Right lobe of liver (tissue), 6 donors: ENCODE data around the gene GNRH2. TPM values are rescaled to one million over a fixed set of nuclear protein-coding genes. Genes with fewer than 3 reads are reported as not detected.
"Not testable (repeated sequence)": the region's sequence is repeated elsewhere in the genome, so short reads cannot be mapped to it uniquely, and the experiment has no call there.

ENCODE experiments used
- ATAC-seq, 4 donors: fragments of 200-7000 bp; cut with Tn5 transposase; one replicate each; pipeline ENCODE4 v1.9.1; 2020; ENCODE audit warnings: mild to moderate bottlenecking in 4 of 4, moderate library complexity in 4 of 4
- DNase-seq, 3 donors: peaks; one replicate each; pipeline ENCODE4 v3.0.0-alpha.2; 2020
- H3K27ac ChIP-seq, 3 donors: fragments of 200-600 bp; one replicate each; pipeline ENCODE4 v1.8.0; 2022
- H3K27me3 ChIP-seq, 2 donors: fragments of 200-600 bp; one replicate each; pipeline ENCODE4 v1.8.0; 2022
- H3K36me3 ChIP-seq, 4 donors: fragments of 200-600 bp; sonication (generic) in 1 of 4; one replicate each; pipeline versions ENCODE4 v1.5.1 to v1.8.0; 2017 to 2022; ENCODE audit warnings: control low read depth in 1 of 4
- H3K4me1 ChIP-seq, 4 donors: fragments of 200-600 bp; sonication (generic) in 1 of 4; one replicate each; pipeline versions ENCODE4 v1.5.1 to v1.8.0; 2017 to 2022; ENCODE audit warnings: control low read depth in 1 of 4
- H3K4me3 ChIP-seq, 3 donors: fragments of 200-600 bp; one replicate each; pipeline ENCODE4 v1.8.0; 2022
- H3K9me3 ChIP-seq, 4 donors: fragments of 200-600 bp; sonication (generic) in 1 of 4; one replicate each; pipeline versions ENCODE4 v1.5.1 to v1.8.0; 2017 to 2022; ENCODE audit warnings: control low read depth in 1 of 4
- CTCF ChIP-seq, 4 donors: fragments of 200-600 bp in 3 of 4; fragments of 450-650 bp in 1 of 4; IDR thresholded peaks; one replicate each; pipeline versions ENCODE4 v1.5.1 to v1.8.0; 2016 to 2022; ENCODE audit warnings: antibody characterized with exemption in 4 of 4, mild to moderate bottlenecking in 2 of 4
- POLR2A ChIP-seq: fragments of 450-650 bp; IDR thresholded peaks from one replicate; pipeline ENCODE4 v1.6.1; 2017; ENCODE audit warnings: antibody characterized with exemption, mild to moderate bottlenecking
- WGBS: methylation state at CpG from one replicate; pipeline ENCODE4 v1.1.6; 2018; ENCODE audit warnings: low coverage, low lambda C conversion rate; ENCODE audit not compliant: insufficient coverage; ENCODE audit errors: missing lambda C conversion rate; 5-methylcytosine and 5-hydroxymethylcytosine counted together
- intact Hi-C, 2 donors: fragments of 100-400 bp; cut with DNase I; formaldehyde crosslinking; loops; one replicate each; pipeline versions ENCODE4 v1.11.2 to v1.14.1; 2022
- total RNA-seq, 6 experiments: library from RNA; depleted of rRNA in 2 of 6; stranded (reverse); fragments of >200 nt in 2 of 6; fragmentation: NEBNext Ultra II Directional in 3 of 6; extraction: Animal tissue kit (Norgen Biotek cat#: 25700) in 3 of 6; gene quantifications; one replicate each; pipeline versions ENCODE4 v1.1.0 to v1.2.4, GENCODE V29; 2016 to 2023
- donor health status: DM: no; HTN: yes; CAD: no.
- donor health status: DM: no; HTN: no; CAD: no.
- donor health status: DM: no; HTN: no; CAD: no.
- donor health status: DM: no; HTN: yes; CAD: no.
- donor health status: DM: no; HTN: yes; CAD: no.

Gene GNRH2
- total RNA-seq, 6 experiments from 2014 or later = 0.55 to 0.81 (median 0.66) TPM; not detected in 3

GRCh38 chr20:3046677-3047462, 3.4 kb downstream of the GNRH2 start:
- Histone ChIP-seq H3K4me3 (peak overlapping the region; percentile 81 to 98 (median 86)), H3K27ac (peak overlapping the region in 2 of 3 donors; percentile 77 to 86), H3K36me3 (peaks cover 0 to 26% (median 12%) of the 10 kb centered on the region in 4 donors), H3K9me3 (no peaks in the 10 kb centered on the region), H3K4me1 (peaks cover 0 to 22% (median 5%) of the 10 kb centered on the region in 4 donors), H3K27me3 (no peaks in the 10 kb centered on the region)
- TF ChIP-seq POLR2A = no peak
- no peak for TF ChIP-seq CTCF (IDR thresholded peaks at IDR 0.05)
- DNase-seq (no peak), ATAC-seq (no peak)
- intact Hi-C loops = loop anchor here in 1 of 2 donors (10.0 kb wide), 1 partner anchor 68 kb away; no protein-coding TSS in a partner anchor
- WGBS = 50% methylated on average over 20 of the region's 39 CpGs

- 62% methylated on average over 5 of the region's 14 CpGs for WGBS
- no peak overlapping the region for H3K4me3 ChIP-seq
These were observed 4.3 kb downstream of the GNRH2 start for GRCh38 chr20:3047486-3048419.

DNA sequence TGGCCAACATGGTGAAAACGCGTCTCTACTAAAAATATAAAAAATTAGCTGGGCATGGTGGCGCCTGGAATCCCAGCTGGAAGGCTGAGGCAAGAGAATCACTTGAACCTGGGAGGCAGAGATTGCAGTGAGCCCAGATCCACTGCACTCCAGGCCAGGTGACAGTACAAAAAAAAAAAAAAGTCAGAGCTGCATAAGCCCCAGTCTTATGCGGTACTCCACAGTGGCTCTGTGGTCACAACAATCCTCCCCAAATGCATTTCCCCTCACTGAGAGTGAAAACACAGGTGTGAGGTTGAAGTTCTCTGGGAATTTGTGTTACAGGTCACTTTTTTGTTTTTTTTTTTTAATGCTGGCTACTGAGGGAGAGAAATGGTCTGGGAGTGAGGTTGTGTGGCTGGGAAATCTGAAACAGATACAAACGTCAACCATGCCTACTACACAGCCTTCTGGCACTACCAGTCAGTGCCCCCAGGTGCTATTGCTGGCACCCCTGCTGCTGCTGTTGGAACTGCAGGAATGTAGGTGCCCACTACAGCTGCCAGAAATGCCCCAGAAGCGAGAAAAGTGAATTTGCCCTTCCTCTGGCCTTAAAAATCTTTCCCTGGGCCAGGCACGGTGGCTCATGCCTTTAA, 8.1 kb downstream of the GNRH2 start:
- no peak overlapping the region for H3K27ac ChIP-seq
- TF ChIP-seq POLR2A = no peak
- peak in 1 of 4 donors; percentile 9 for TF ChIP-seq CTCF (IDR thresholded peaks at IDR 0.05)
- H3K27me3 ChIP-seq = no peaks in the 10 kb centered on the region
- WGBS = 54% methylated on average over 6 of the region's 7 CpGs
- ATAC-seq = no peak
- no peak overlapping the region for H3K4me3 ChIP-seq
- H3K4me1 ChIP-seq = peaks cover 0 to 11% (median 2%) of the 10 kb centered on the region in 4 donors
- no peaks in the 10 kb centered on the region for H3K9me3 ChIP-seq
- DNase-seq = no peak
- peaks cover 0 to 26% (median 12%) of the 10 kb centered on the region in 4 donors for H3K36me3 ChIP-seq
- intact Hi-C loops = no loop called here

More at GRCh38 chr20:3047486-3048419, 4.3 kb downstream of the GNRH2 start:
- peaks cover 0 to 26% (median 12%) of the 10 kb centered on the region in 4 donors for H3K36me3 ChIP-seq
- ATAC-seq (no peak), DNase-seq (no peak)
- TF ChIP-seq POLR2A (no peak), CTCF (IDR thresholded peaks at IDR 0.05) (no peak)
- H3K9me3 ChIP-seq = no peaks in the 10 kb centered on the region
- peaks cover 0 to 15% (median 3%) of the 10 kb centered on the region in 4 donors for H3K4me1 ChIP-seq
- H3K27me3 ChIP-seq = no peaks in the 10 kb centered on the region
- intact Hi-C loops = loop anchor here in 1 of 2 donors (10.0 kb wide), 1 partner anchor 67 kb away; no protein-coding TSS in a partner anchor
- no peak overlapping the region for H3K27ac ChIP-seq

DNA sequence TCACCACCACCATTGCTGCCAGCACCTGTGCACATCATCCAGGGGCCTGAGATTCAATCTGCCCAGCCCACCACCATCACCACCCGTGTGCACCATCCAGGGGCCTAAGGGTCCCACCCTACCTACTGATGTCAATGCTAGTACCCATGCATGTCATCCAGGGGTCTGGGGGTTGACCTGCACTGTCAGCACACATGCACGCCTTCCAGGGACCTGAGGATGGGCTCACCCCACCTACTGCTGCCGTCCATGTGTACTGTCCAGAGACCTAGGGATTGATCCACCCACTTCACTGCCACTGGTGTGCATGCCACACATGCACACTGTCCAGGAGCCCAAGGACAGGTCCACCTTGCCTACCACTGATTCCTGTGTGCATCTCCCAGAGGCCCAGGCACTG, 16.1 kb downstream of the GNRH2 start:
- no peak for DNase-seq
- intact Hi-C loops = no loop called here
- WGBS = no CpG with 5 or more reads among the region's 3 CpGs
- Histone ChIP-seq H3K27me3 (no peaks in the 10 kb centered on the region), H3K4me1 (no peaks in the 10 kb centered on the region), H3K27ac (no peak overlapping the region), H3K4me3 (no peak overlapping the region), H3K36me3 (no peaks in the 10 kb centered on the region), H3K9me3 (no peaks in the 10 kb centered on the region)
- ATAC-seq = peak in 1 of 4 donors; percentile 35
- TF ChIP-seq POLR2A (no peak), CTCF (IDR thresholded peaks at IDR 0.05) (no peak)

DNA sequence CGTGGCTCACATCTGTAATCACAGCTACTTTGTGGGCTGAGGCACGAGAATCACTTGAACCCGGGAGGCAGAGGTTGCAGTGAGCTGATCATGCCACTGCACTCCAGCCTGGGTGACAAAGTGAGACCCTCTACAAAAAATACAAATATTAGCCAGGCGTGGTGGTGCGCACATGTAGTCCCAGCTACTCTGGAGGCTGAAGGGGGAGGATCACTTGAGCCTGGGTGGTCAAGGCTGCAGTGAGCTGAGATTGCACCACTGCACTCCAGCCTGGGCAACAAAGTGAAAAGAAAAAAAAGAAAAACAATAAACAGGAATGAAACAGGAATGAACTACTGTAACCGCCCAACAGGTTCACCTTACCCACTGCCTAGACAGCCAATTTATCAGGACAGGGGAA, 20.7 kb downstream of the GNRH2 start:
- H3K27me3 ChIP-seq, intact Hi-C loops, H3K27ac ChIP-seq, H3K36me3 ChIP-seq, ATAC-seq, H3K4me3 ChIP-seq, DNase-seq, H3K9me3 ChIP-seq: not testable (repeated sequence)
- peaks cover 0 to 21% (median 3%) of the 10 kb centered on the region in 4 donors for H3K4me1 ChIP-seq
- 89% methylated on average over 4 of the region's 6 CpGs for WGBS
